PC-3 (cell line): ENCODE measurements around the gene LYPD5. TPM values are rescaled to one million over a fixed set of nuclear protein-coding genes. Genes with fewer than 3 reads are reported as not detected.
"Not testable (repeated sequence)": the region's sequence is repeated elsewhere in the genome, so short reads cannot be mapped to it uniquely, and the experiment has no call there.

Source experiments
- ATAC-seq: fragments of 200-7000 bp; cut with Tn5 transposase; 2 replicates; pipeline ENCODE4 v1.9.1; 2020; ENCODE audit warnings: mild to moderate bottlenecking, moderate library complexity
- BruUV-seq: library from RNA; stranded (reverse); fragments of 400-500 nt; replicated peaks from 2 replicates; lab custom pipeline; 2021; lab: Mats Ljungman, UMichigan
- CTCF ChIA-PET: fragments of 300-600 bp; sonication (Branson Sonifier 250); formaldehyde crosslinking; loops from one replicate; lab custom pipeline; 2022; ENCODE audit warnings: antibody characterized with exemption; lab: Charles Lee
- POLR2A ChIA-PET: fragments of 300-600 bp; sonication (Branson Sonifier 250); formaldehyde crosslinking; loops from one replicate; lab custom pipeline; 2022; ENCODE audit warnings: antibody characterized with exemption; ENCODE audit not compliant: unreplicated experiment; lab: Charles Lee
- DNase-seq: peaks from one replicate; pipeline ENCODE4 v3.0.0-alpha.2; 2015
- H2AFZ ChIP-seq: fragments of 300-600 bp; sonication (generic); 2 replicates; pipeline ENCODE4 v1.6.0; 2016; ENCODE audit warnings: antibody characterized with exemption, low read length
- H3F3A ChIP-seq: fragments of 300-600 bp; sonication (generic); one replicate; pipeline ENCODE4 v1.6.0; 2017; ENCODE audit warnings: antibody characterized with exemption, low read length, control low read depth, mild to moderate bottlenecking; ENCODE audit not compliant: unreplicated experiment
- H3K27ac ChIP-seq: fragments of 300-600 bp; sonication (generic); 2 replicates; pipeline ENCODE4 v1.5.1; 2016; ENCODE audit warnings: mild to moderate bottlenecking, low read length
- H3K27me3 ChIP-seq: fragments of 300-600 bp; sonication (generic); 2 replicates; pipeline ENCODE4 v1.6.1; 2016; ENCODE audit warnings: low read length, mixed read lengths
- H3K36me3 ChIP-seq: fragments of 300-600 bp; sonication (generic); 2 replicates; pipeline ENCODE4 v1.6.1; 2016; ENCODE audit warnings: low read depth, mixed run types, low read length, mixed read lengths
- H3K4me1 ChIP-seq: fragments of 300-600 bp; sonication (generic); 2 replicates; pipeline ENCODE4 v1.5.1; 2016; ENCODE audit warnings: low read length; ENCODE audit not compliant: insufficient read depth
- H3K4me2 ChIP-seq: fragments of 300-600 bp; sonication (generic); 2 replicates; pipeline ENCODE4 v1.6.0; 2016; ENCODE audit warnings: low read length
- H3K4me3 ChIP-seq: fragments of 300-600 bp; sonication (generic); 2 replicates; pipeline ENCODE4 v1.5.1; 2016; ENCODE audit warnings: mild to moderate bottlenecking, low read length, mixed read lengths
- H3K79me2 ChIP-seq: fragments of 300-600 bp; sonication (generic); 2 replicates; pipeline ENCODE4 v1.6.1; 2017; ENCODE audit warnings: low read length, mixed read lengths
- H3K9ac ChIP-seq: fragments of 300-600 bp; sonication (generic); 2 replicates; pipeline ENCODE4 v1.6.0; 2016; ENCODE audit warnings: mild to moderate bottlenecking, low read length
- H3K9me2 ChIP-seq: fragments of 300-600 bp; sonication (generic); replicated peaks from 2 replicates; pipeline ENCODE4 v1.6.1; 2016; ENCODE audit warnings: mixed run types, low read length, mixed read lengths
- H3K9me3 ChIP-seq: fragments of 300-600 bp; sonication (generic); 2 replicates; pipeline ENCODE4 v1.6.1; 2016; ENCODE audit warnings: low read length, mixed read lengths
- H4K20me1 ChIP-seq: fragments of 300-600 bp; sonication (generic); 2 replicates; pipeline ENCODE4 v1.6.1; 2016; ENCODE audit warnings: low read length, mixed read lengths
- EZH2 ChIP-seq: fragments of 300-600 bp; sonication (generic); IDR thresholded peaks from one replicate; pipeline ENCODE4 v1.6.1; 2017; ENCODE audit warnings: antibody characterized with exemption, mild to moderate bottlenecking, low read length; ENCODE audit not compliant: unreplicated experiment
- EZH2phosphoT487 ChIP-seq: fragments of 300-600 bp; sonication (generic); IDR thresholded peaks from 2 replicates; pipeline ENCODE4 v1.6.1; 2018; ENCODE audit warnings: mild to moderate bottlenecking, antibody characterized with exemption, low read length, borderline replicate concordance
- intact Hi-C: fragments of 100-400 bp; cut with micrococcal nuclease; formaldehyde crosslinking; loops from 2 replicates; pipeline ENCODE4 v1.9.0; 2023
- total RNA-seq: library from RNA; depleted of rRNA; stranded (reverse); fragments of >200 nt; gene quantifications from 2 replicates; pipeline ENCODE4 v1.2.3, GENCODE V29; 2014
- TF ChIP-seq, protein P1 (sequence below): fragments of 300-600 bp; sonication (generic); conservative IDR thresholded peaks from 2 replicates; pipeline ENCODE4 v1.5.1; 2017; ENCODE audit warnings: antibody characterized with exemption, low read depth, mild to moderate bottlenecking, low read length

Gene LYPD5
- total RNA-seq, 1 experiment from 2014 or later = 6.8 TPM

- Histone ChIP-seq H3F3A (no peaks in the 10 kb centered on the region), H2AFZ (no peak overlapping the region), H3K4me1 (no peaks in the 10 kb centered on the region), H4K20me1 (no peaks in the 10 kb centered on the region), H3K9me3 (no peaks in the 10 kb centered on the region), H3K36me3 (no peaks in the 10 kb centered on the region), H3K27me3 (no peaks in the 10 kb centered on the region), H3K27ac (no peak overlapping the region), H3K4me2 (no peak overlapping the region), H3K4me3 (no peak overlapping the region), H3K79me2 (no peaks in the 10 kb centered on the region), H3K9me2 (no peaks in the 10 kb centered on the region), H3K9ac (no peak overlapping the region)
- BruUV-seq = no TSS peak
- TF ChIP-seq, protein P1, sequence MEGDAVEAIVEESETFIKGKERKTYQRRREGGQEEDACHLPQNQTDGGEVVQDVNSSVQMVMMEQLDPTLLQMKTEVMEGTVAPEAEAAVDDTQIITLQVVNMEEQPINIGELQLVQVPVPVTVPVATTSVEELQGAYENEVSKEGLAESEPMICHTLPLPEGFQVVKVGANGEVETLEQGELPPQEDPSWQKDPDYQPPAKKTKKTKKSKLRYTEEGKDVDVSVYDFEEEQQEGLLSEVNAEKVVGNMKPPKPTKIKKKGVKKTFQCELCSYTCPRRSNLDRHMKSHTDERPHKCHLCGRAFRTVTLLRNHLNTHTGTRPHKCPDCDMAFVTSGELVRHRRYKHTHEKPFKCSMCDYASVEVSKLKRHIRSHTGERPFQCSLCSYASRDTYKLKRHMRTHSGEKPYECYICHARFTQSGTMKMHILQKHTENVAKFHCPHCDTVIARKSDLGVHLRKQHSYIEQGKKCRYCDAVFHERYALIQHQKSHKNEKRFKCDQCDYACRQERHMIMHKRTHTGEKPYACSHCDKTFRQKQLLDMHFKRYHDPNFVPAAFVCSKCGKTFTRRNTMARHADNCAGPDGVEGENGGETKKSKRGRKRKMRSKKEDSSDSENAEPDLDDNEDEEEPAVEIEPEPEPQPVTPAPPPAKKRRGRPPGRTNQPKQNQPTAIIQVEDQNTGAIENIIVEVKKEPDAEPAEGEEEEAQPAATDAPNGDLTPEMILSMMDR = no peak
- POLR2A ChIA-PET = no interaction called here
- CTCF ChIA-PET = no interaction called here
- intact Hi-C loops = no loop called here
- DNase-seq (no peak), ATAC-seq (no peak)
Observed at GRCh38 chr19:43818500-43818899, 16.3 kb upstream of the LYPD5 start.

DNA sequence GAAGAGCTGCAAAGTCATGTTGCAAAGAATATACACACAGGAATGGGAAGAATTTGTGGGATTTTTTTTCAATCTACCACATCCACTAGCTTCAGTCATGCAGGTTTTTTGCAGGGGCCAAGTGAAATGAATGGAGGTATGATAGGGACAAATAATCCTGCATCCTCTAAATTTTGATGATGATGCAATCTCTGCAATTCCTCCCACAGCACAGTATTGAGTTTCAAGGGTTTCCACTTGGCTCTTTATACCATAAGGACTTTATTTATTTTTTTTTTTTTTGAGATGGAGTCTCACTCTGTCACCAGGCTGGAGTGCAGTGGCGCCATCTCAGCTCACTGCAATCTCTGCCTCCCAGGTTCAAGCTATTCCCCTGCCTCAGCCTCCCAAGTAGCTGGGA lies 15.2 kb upstream of the LYPD5 start:
- POLR2A ChIA-PET, H3K9me3 ChIP-seq, H3K79me2 ChIP-seq, H3K9me2 ChIP-seq, H3K27me3 ChIP-seq, CTCF ChIA-PET, ATAC-seq, H4K20me1 ChIP-seq, H3K36me3 ChIP-seq, H3K4me1 ChIP-seq, H3F3A ChIP-seq, DNase-seq, H3K27ac ChIP-seq, BruUV-seq, H3K9ac ChIP-seq, H2AFZ ChIP-seq, intact Hi-C loops, H3K4me3 ChIP-seq, H3K4me2 ChIP-seq: not testable (repeated sequence)

- Histone ChIP-seq H3K27me3 (no peaks in the 10 kb centered on the region), H3K4me2 (no peak overlapping the region), H3K9me2 (no peaks in the 10 kb centered on the region), H3K79me2 (no peaks in the 10 kb centered on the region), H4K20me1 (no peaks in the 10 kb centered on the region), H3K4me1 (no peaks in the 10 kb centered on the region), H3K9ac (no peak overlapping the region), H3K4me3 (no peak overlapping the region), H3K36me3 (no peaks in the 10 kb centered on the region), H2AFZ (no peak overlapping the region), H3K27ac (no peak overlapping the region), H3F3A (no peaks in the 10 kb centered on the region), H3K9me3 (no peaks in the 10 kb centered on the region)
- POLR2A ChIA-PET = no interaction called here
- DNase-seq (peak; percentile 31), ATAC-seq (no peak)
- TF ChIP-seq EZH2 (no peak), EZH2phosphoT487 (no peak)
- TF ChIP-seq, protein P1 = no peak
- CTCF ChIA-PET = interaction anchor here (0.6 kb wide), 1 partner anchor 465 kb away, joined by 3 read pairs; no protein-coding TSS in a partner anchor
- BruUV-seq = no TSS peak
- intact Hi-C loops = no loop called here
Observed at GRCh38 chr19:43814663-43815352, 12.6 kb upstream of the LYPD5 start.
